Neural cell (in vitro differentiated cells): Measurements from ENCODE around the gene GPC1. TPM values are rescaled to one million over a fixed set of nuclear protein-coding genes. Genes with fewer than 3 reads are reported as not detected.
"Not testable (repeated sequence)": the region's sequence is repeated elsewhere in the genome, so short reads cannot be mapped to it uniquely, and the experiment has no call there.

Experiments
- H2AFZ ChIP-seq: fragments of 200-600, 300-800 bp; sonication (generic), shearing (Covaris generic); 2 replicates; pipeline ENCODE4 v1.6.0; 2014; ENCODE audit warnings: low read depth, mild to moderate bottlenecking, antibody characterized with exemption, low read length, moderate library complexity
- H3F3A ChIP-seq: fragments of 200-600 bp; shearing (Covaris generic); 2 replicates; pipeline ENCODE4 v1.6.1; 2016; ENCODE audit warnings: mild to moderate bottlenecking, moderate library complexity, mixed read lengths, antibody characterized with exemption, low read length; ENCODE audit not compliant: insufficient read depth, poor library complexity, severe bottlenecking
- H3K27ac ChIP-seq: fragments of 200-600, 300-800 bp; sonication (generic), shearing (Covaris generic); 2 replicates; pipeline ENCODE4 v1.5.1; 2014; ENCODE audit warnings: mild to moderate bottlenecking, low read length, moderate library complexity
- H3K27me3 ChIP-seq: fragments of 300-800, 200-600 bp; sonication (generic), shearing (Covaris generic); 2 replicates; pipeline ENCODE4 v1.6.0; 2014; ENCODE audit warnings: mild to moderate bottlenecking, low read depth, low read length, moderate library complexity; ENCODE audit not compliant: insufficient read depth
- H3K36me3 ChIP-seq: fragments of 300-800, 200-600 bp; sonication (generic), shearing (Covaris generic); 2 replicates; pipeline ENCODE4 v1.5.1; 2014; ENCODE audit warnings: mild to moderate bottlenecking, antibody characterized with exemption, low read length, moderate library complexity; ENCODE audit not compliant: insufficient read depth
- H3K4me2 ChIP-seq: fragments of 300-800, 200-600 bp; sonication (generic), shearing (Covaris generic); 2 replicates; pipeline ENCODE4 v1.6.0; 2014; ENCODE audit warnings: mild to moderate bottlenecking, low read length
- H3K4me3 ChIP-seq: fragments of 300-800, 200-600 bp; sonication (generic), shearing (Covaris generic); 2 replicates; pipeline ENCODE4 v1.5.1; 2014; ENCODE audit warnings: mild to moderate bottlenecking, low read length, moderate library complexity
- H3K79me2 ChIP-seq: fragments of 200-600 bp; shearing (Covaris generic); replicated peaks from 2 replicates; pipeline ENCODE4 v1.6.0; 2014; ENCODE audit warnings: mild to moderate bottlenecking, low read length, moderate library complexity; ENCODE audit not compliant: insufficient read depth
- H3K9ac ChIP-seq: fragments of 300-800, 200-600 bp; sonication (generic), shearing (Covaris generic); 2 replicates; pipeline ENCODE4 v1.6.1; 2016; ENCODE audit warnings: mild to moderate bottlenecking, low read length, mixed read lengths
- H3K9me2 ChIP-seq: fragments of 200-600 bp; shearing (Covaris generic); 2 replicates; pipeline ENCODE4 v1.6.1; 2016; ENCODE audit warnings: mild to moderate bottlenecking, low read length, mixed read lengths; ENCODE audit not compliant: insufficient read depth
- H3K9me3 ChIP-seq: fragments of 200-600, 300-800 bp; sonication (generic), shearing (Covaris generic); 2 replicates; pipeline ENCODE4 v1.6.1; 2016; ENCODE audit warnings: mild to moderate bottlenecking, mixed run types, low read length, moderate library complexity, mixed read lengths
- H4K20me1 ChIP-seq: fragments of 200-600 bp; shearing (Covaris generic); 2 replicates; pipeline ENCODE4 v1.6.1; 2016; ENCODE audit warnings: mild to moderate bottlenecking, mixed run types; ENCODE audit not compliant: insufficient read depth
- EP300 ChIP-seq: fragments of 450-650 bp; conservative IDR thresholded peaks from 2 replicates; pipeline ENCODE4 v1.6.1; 2014; ENCODE audit warnings: antibody characterized with exemption, mild to moderate bottlenecking, moderate library complexity; ENCODE audit not compliant: poor library complexity, severe bottlenecking
- EZH2 ChIP-seq: fragments of 200-600, 300-800 bp; shearing (Covaris generic), sonication (generic); IDR thresholded peaks from 2 replicates; pipeline ENCODE4 v1.6.1; 2014; ENCODE audit warnings: antibody characterized with exemption, low read length, borderline replicate concordance, mild to moderate bottlenecking; ENCODE audit not compliant: insufficient read depth, poor library complexity, severe bottlenecking
- MXI1 ChIP-seq: fragments of 450-650 bp; conservative IDR thresholded peaks from 2 replicates; pipeline ENCODE4 v1.6.1; 2014; ENCODE audit warnings: antibody characterized with exemption, mild to moderate bottlenecking; ENCODE audit not compliant: poor library complexity, severe bottlenecking
- RAD21 ChIP-seq: fragments of 450-650 bp; conservative IDR thresholded peaks from 2 replicates; pipeline ENCODE4 v1.6.1; 2014; ENCODE audit warnings: antibody characterized with exemption, mild to moderate bottlenecking, moderate library complexity
- SMC3 ChIP-seq: fragments of 450-650 bp; conservative IDR thresholded peaks from 2 replicates; pipeline ENCODE4 v1.6.1; 2014; ENCODE audit warnings: antibody characterized with exemption, mild to moderate bottlenecking, moderate library complexity; ENCODE audit not compliant: poor library complexity
- TAF1 ChIP-seq: IDR thresholded peaks from 2 replicates; pipeline ENCODE4 v1.6.1; 2012; ENCODE audit warnings: low read depth
- polyA plus RNA-seq: library from polyadenylated mRNA; depleted of rRNA; stranded (reverse); fragments of >200 nt; gene quantifications from 2 replicates; pipeline ENCODE4 v1.2.3, GENCODE V29; 2014
- TF ChIP-seq, protein P1 (sequence below): IDR thresholded peaks from 2 replicates; pipeline ENCODE4 v1.6.1; 2012; ENCODE audit warnings: borderline replicate concordance

GPC1 gene
- polyA plus RNA-seq, 1 donor from 2014 or later, result 74.0 TPM

GRCh38 chr2:240497082-240497481 lies 61.6 kb downstream of the GPC1 start:
- not testable (repeated sequence) for H3K36me3 ChIP-seq, H3F3A ChIP-seq, H4K20me1 ChIP-seq, H3K27me3 ChIP-seq, H3K9me2 ChIP-seq, H3K9ac ChIP-seq, H3K27ac ChIP-seq, H3K4me2 ChIP-seq, H3K79me2 ChIP-seq, H2AFZ ChIP-seq, H3K4me3 ChIP-seq, H3K9me3 ChIP-seq

- H3K9ac ChIP-seq, result no peak overlapping the region
- no peaks in the 10 kb centered on the region for H3K36me3 ChIP-seq
- no peak overlapping the region for H3K4me2 ChIP-seq
- no peaks in the 10 kb centered on the region for H3K79me2 ChIP-seq
- H3K9me3 ChIP-seq, result no peaks in the 10 kb centered on the region
- no peak overlapping the region for H3K4me3 ChIP-seq
- TF ChIP-seq SMC3 (no peak), MXI1 (no peak)
- TF ChIP-seq, protein P1, sequence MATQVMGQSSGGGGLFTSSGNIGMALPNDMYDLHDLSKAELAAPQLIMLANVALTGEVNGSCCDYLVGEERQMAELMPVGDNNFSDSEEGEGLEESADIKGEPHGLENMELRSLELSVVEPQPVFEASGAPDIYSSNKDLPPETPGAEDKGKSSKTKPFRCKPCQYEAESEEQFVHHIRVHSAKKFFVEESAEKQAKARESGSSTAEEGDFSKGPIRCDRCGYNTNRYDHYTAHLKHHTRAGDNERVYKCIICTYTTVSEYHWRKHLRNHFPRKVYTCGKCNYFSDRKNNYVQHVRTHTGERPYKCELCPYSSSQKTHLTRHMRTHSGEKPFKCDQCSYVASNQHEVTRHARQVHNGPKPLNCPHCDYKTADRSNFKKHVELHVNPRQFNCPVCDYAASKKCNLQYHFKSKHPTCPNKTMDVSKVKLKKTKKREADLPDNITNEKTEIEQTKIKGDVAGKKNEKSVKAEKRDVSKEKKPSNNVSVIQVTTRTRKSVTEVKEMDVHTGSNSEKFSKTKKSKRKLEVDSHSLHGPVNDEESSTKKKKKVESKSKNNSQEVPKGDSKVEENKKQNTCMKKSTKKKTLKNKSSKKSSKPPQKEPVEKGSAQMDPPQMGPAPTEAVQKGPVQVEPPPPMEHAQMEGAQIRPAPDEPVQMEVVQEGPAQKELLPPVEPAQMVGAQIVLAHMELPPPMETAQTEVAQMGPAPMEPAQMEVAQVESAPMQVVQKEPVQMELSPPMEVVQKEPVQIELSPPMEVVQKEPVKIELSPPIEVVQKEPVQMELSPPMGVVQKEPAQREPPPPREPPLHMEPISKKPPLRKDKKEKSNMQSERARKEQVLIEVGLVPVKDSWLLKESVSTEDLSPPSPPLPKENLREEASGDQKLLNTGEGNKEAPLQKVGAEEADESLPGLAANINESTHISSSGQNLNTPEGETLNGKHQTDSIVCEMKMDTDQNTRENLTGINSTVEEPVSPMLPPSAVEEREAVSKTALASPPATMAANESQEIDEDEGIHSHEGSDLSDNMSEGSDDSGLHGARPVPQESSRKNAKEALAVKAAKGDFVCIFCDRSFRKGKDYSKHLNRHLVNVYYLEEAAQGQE, result no peak
- H3K9me2 ChIP-seq, result no peaks in the 10 kb centered on the region
- H3F3A ChIP-seq, result no peaks in the 10 kb centered on the region
- no peak overlapping the region for H2AFZ ChIP-seq
- no peaks in the 10 kb centered on the region for H3K27me3 ChIP-seq
- no peak overlapping the region for H3K27ac ChIP-seq
- no peaks in the 10 kb centered on the region for H4K20me1 ChIP-seq
These were observed 62.9 kb downstream of the GPC1 start for GRCh38 chr2:240498171-240498957.

- Histone ChIP-seq H3K4me3 (no peak overlapping the region), H3K9ac (no peak overlapping the region), H3K27ac (no peak overlapping the region), H3K27me3 (no peaks in the 10 kb centered on the region), H3K79me2 (no peaks in the 10 kb centered on the region), H4K20me1 (no peaks in the 10 kb centered on the region), H3F3A (no peaks in the 10 kb centered on the region), H3K4me2 (no peak overlapping the region), H3K9me2 (no peaks in the 10 kb centered on the region), H3K36me3 (no peaks in the 10 kb centered on the region), H3K9me3 (no peaks in the 10 kb centered on the region), H2AFZ (no peak overlapping the region)
- TF ChIP-seq RAD21, result no peak
- no peak for TF ChIP-seq TAF1
- no peak for TF ChIP-seq EP300
- no peak for TF ChIP-seq EZH2
These were observed 63.4 kb downstream of the GPC1 start for GRCh38 chr2:240498958-240499260.
